Measurements from ENCODE around the gene CPD. TPM values are rescaled to one million over a fixed set of nuclear protein-coding genes. Genes with fewer than 3 reads are reported as not detected.
A peak's percentile ranks its signal among the peaks of the same experiment; 100 is the strongest.
"Not testable (repeated sequence)": the region's sequence is repeated elsewhere in the genome, so short reads cannot be mapped to it uniquely, and the experiment has no call there.

CPD gene
- 10 to 100 TPM; 37.7 to 66.1 TPM for total RNA-seq

DNA sequence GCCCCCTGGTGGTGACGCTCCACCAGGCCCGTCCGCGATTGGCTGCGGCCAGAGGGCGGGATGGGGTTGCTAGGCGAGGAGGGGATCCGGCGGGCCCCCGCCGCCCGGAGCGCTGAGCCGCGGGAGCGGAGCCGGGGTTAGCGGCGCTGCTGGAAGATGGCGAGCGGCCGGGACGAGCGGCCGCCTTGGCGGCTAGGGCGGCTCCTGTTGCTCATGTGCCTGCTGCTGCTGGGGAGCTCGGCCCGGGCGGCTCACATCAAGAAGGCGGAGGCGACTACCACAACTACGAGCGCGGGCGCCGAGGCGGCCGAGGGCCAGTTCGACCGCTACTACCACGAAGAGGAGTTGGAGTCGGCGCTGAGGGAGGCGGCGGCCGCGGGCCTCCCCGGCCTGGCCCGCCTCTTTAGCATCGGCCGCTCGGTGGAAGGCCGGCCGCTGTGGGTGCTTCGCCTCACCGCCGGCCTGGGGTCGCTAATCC, at the start of gene CPD:
TSS of gene CPD (plus strand) at position 103 of the 478 bp plus-strand sequence. CDS start at position 157, 54 bp downstream.
- ATAC-seq (peak; percentile 85 to 89), DNase-seq (ENCODE audit: low spot score in 2 of 2) (peak; percentile 97 to 99)
- Mint-ChIP-seq H3K9me3 (peaks cover 4 to 5% of the 10 kb centered on the region in 2 donors), H3K36me3 (peaks cover 8 to 21% of the 10 kb centered on the region in 2 donors), H3K27ac (peak within 1 kb of the TSS; percentile 92)

DNA sequence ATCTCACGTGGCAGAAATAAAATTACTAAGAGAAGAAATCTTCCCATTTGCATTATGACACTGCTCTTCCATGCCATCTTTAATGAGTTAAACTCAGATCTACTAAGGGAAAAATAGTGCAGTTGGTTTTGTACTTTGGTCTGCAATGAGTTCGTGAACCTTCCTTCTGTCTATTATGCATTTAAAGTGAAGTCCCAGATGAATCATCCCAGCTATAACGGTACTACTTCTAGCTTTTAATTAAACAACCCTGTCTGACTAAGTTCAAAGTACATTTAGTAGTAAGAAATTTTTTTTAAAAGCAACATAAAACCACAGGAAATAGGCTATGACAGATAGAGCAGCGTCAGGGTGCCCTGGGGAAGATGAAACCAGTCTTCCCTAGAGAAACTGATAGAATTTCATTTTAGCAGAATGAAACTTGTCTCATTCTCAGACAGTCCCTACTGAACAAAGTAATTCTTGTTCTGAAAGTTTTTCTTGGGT, 46.6 kb upstream of the CPD start:
- H3K27ac Mint-ChIP-seq = peak overlapping the region; percentile 69 to 78

DNA sequence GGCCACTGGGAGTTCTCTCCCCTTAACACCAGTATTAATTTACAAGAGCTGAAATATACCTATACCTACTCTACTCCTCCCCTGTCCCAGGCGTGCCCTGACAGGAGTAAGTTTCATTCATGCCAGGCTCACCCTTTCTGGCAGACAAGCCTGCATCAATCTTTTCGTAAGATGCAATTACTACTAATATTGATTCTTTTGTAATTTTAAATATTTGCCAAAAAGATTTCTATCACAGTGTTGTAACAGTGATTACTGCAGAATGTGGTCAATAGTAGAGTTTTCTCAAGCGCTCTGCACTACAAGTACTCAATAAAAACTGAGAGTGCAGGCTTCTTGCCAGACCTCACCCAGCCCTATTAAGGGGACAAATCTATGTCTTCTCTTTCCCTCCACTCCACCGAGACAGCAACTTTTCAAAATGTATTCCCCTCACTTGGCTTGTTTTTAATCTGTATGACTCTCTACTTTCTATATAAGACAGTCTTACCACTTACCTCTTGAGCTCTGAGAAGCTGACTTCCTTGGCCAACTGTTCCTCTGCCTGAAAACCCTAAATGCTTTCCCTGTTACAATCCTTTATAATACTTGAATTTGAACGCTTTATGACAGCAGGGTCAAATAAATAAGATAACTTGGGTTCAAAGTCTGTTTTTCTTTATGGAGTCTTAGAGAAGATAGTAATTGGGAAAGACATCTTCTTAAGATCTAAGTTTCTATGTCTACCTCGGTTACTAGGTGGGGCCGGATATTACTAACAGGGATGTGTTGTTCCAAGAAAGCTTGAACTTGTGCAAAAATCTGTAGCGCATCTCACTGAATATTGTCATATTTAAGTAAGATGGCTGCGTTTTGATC, 45.0 kb upstream of the CPD start, which contains the start of gene TMIGD1:
TSS of gene TMIGD1 (minus strand) at position 555 of the 858 bp plus-strand sequence. CDS start 1,924 bp downstream, outside the sequence.
- ATAC-seq = no peak
- Mint-ChIP-seq H3K27ac (peak within 1 kb of the TSS; percentile 78 to 82), H3K9me3 (peaks cover 0 to 7% of the 10 kb centered on the region in 2 donors), H3K36me3 (no peaks in the 10 kb centered on the region)
- DNase-seq (ENCODE audit: low spot score in 2 of 2) = no peak

More for the DNA sequence above, 46.6 kb upstream of the CPD start:
- peak; percentile 94 to 96 for ATAC-seq
- peak in 1 of 2 donors; percentile 29 for DNase-seq (ENCODE audit: low spot score in 2 of 2)
- H3K36me3 Mint-ChIP-seq = no peaks in the 10 kb centered on the region
- H3K9me3 Mint-ChIP-seq = peaks cover 0 to 7% of the 10 kb centered on the region in 2 donors

DNA sequence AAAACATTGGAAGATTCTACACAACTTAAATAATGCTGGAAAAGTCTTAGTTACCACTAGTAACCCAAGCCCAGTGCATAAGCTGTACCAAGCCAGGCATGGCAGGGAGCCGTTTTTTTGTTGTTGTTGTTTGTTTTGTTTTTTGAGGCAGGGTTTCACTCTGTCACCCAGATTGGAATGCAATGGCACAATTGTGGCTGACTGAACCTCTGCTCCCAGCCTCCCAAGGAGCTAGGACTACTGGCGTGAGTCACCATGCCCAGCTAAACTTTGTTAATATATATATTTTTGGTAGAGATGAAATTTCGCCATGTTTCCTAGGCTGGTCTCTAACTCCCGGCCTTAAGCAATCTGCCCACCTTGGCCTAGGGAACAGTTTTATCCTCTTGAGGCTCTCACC, 44.3 kb upstream of the CPD start:
- DNase-seq (ENCODE audit: low spot score in 2 of 2) (no peak), ATAC-seq (no peak)
- Mint-ChIP-seq H3K36me3 (no peaks in the 10 kb centered on the region), H3K27ac (no peak overlapping the region), H3K9me3 (peaks cover 0 to 7% of the 10 kb centered on the region in 2 donors)

DNA sequence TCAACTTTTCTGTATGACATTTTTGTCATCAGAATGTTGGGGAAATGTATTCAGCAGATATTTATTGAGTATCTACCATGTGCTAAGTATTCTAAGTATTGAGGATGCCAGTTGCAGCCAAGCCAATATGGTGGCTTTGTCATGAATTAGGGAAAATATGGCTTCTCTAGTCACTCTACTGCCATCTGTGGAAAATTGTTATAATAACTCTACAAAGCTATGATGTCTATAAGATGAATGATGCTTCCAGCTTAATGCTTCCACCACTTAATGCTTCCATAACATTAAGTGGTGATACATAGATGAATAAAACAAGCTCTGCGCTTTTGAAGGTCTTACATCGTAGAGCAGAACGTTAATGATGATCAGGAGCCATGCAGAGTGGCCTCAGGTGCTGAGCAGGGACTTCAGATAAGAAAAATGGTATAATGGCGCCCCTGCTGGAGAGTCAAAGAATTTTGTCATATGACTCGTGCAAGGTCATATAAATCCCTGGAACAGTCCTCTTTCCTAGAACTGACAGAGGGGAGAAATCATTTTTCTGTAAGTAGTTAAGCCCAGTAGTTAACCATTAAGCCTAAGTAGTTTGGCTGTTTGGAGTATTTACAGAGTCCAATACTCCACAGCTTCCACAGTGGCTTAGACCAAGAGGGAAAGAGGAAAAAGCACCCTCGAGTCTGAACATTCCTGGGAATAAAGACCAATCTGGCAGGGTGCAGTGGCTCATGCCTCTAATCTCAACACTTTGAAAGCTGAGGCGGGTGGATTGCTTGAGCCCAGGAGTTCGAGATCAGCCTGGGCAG, 42.2 kb upstream of the CPD start:
- Mint-ChIP-seq H3K36me3 (no peaks in the 10 kb centered on the region), H3K9me3 (peaks cover 0 to 7% of the 10 kb centered on the region in 2 donors), H3K27ac (no peak overlapping the region)
- ATAC-seq = peak; percentile 14 to 25
- peak in 1 of 2 donors; percentile 71 for DNase-seq (ENCODE audit: low spot score in 2 of 2)

DNA sequence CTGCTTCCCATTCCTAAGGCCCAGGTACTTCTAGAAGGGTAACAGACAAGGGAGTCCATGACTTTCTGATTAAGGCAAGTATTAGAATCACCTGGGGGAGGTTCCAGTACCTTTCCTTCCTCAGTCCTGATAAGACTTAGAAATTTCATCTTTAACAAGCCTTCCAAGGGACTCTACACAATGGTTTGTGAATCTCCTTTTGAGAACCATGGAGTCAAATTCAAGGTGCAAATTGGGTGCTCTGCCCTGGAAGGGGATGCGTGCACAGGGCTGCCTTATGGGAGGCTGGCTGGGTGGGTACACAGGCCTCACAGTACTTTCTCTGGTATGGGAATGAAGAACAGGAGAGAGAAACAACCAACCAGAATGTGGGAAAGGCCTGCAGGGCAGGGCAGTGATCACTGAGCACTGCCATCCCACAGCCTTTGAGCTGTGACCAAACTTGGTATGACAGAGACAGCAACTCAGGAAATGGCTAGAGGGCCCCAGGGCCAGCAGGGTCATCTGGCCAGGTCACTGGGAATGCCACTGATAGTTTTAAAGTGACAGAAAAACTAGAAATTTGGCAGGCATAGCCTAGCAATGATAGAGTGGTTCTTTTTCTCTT, 41.2 kb upstream of the CPD start:
- Mint-ChIP-seq H3K36me3 (no peaks in the 10 kb centered on the region), H3K27ac (no peak overlapping the region), H3K9me3 (peaks cover 0 to 7% of the 10 kb centered on the region in 2 donors)
- ATAC-seq (no peak), DNase-seq (ENCODE audit: low spot score in 2 of 2) (no peak)

DNA sequence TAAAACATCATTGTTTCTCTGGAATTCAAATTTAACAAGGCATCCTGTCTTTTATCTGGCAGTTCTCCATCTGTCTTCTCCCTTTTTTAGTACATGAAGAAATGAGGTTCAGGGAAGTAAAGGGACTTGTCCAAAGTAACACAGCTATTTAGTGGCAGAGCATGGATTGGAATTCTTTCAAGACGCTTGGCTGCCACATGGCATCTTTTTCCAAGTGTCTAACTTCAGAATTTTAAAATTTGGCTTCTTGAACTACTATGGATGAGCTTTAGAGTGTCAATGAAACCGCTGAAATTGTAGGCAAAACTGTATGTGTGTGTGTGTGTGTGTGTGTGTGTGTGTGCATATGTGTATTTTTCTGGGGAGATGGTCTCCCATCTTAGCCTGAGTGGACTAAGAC, 39.6 kb upstream of the CPD start:
- no peaks in the 10 kb centered on the region for H3K36me3 Mint-ChIP-seq
- DNase-seq (ENCODE audit: low spot score in 2 of 2) (no peak), ATAC-seq (no peak)

DNA sequence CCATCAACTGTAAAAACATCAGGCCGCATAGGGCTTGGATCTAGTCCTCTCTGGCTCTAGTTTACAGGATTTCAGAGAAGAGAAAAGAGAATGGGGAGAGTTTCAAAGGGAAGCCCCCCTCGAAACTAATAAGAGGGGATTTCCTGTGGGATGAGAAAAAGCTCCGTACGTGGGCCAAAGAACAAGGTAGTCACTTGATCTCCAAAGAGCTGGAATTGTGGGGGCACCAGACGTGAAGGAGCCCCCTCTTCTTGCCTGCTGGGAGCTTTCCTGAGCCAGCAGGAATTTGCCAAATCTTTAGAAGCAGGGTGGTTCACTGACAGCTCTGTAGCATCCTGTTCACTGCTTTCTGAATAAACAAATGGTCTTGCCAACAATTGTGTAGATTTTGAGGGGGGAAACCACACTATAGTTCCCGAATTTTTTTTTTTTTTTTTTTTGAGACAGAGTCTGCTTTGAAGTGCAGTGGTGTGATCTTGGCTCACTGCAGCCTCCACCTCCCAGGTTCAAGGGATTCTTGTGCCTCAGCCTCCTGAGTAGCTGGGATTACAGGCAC, 37.8 kb upstream of the CPD start:
- Mint-ChIP-seq H3K27ac (no peak overlapping the region), H3K9me3 (peaks cover 0 to under 1% of the 10 kb centered on the region in 2 donors), H3K36me3 (no peaks in the 10 kb centered on the region)
- no peak for DNase-seq (ENCODE audit: low spot score in 2 of 2)
- no peak for ATAC-seq

More for the DNA sequence above, 39.6 kb upstream of the CPD start:
- H3K27ac Mint-ChIP-seq = no peak overlapping the region
- peaks cover 0 to 7% of the 10 kb centered on the region in 2 donors for H3K9me3 Mint-ChIP-seq

DNA sequence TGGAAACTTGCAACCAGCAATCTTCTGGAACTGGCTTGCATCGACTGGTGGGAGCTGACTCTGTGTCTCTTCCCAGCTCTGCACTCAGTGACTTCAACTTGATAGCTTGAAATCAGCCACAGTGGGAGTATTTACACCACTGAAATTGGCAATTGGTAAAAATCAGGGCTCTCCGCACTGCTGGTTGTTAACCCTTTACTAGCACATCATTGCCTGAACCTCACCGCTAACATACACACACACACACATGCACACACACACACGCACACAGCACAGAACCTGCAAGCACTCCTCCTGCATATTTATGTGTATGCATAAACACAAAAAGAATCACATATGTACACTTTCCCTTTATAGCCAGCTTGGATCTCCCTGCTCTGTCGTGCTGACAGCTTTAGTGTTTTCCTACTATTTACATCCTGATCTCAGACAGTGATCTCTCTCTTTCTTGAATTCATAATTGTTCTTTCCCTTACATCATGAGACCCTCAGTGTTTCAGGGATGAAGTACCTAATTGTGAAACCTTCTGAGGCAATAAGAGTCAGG, 37.0 kb upstream of the CPD start:
- no peak for ATAC-seq
- H3K36me3 Mint-ChIP-seq = no peaks in the 10 kb centered on the region
- DNase-seq (ENCODE audit: low spot score in 2 of 2) = no peak
- H3K9me3 Mint-ChIP-seq = no peaks in the 10 kb centered on the region
- H3K27ac Mint-ChIP-seq = no peak overlapping the region

DNA sequence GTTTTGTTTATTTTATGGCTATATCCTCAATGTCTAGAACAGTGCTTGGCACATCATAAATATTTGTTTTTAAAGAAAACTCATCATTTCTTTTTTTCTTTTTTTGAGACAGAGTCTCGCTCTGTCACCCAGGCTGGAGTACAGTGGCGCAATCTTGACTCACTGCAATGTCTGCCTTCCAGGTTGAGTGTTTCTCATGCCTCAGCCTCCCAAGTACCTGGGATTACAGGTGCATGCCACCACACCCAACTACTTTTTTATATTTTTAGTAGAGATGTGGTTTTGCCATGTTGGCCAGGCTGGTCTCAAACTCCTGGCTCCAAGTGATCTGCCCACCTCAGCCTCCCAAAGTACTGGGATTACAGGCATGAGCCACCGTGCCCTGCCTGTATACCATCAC, 35.5 kb upstream of the CPD start:
- H3K27ac Mint-ChIP-seq; H3K36me3 Mint-ChIP-seq; ATAC-seq; H3K9me3 Mint-ChIP-seq; DNase-seq (ENCODE audit: low spot score in 2 of 2): not testable (repeated sequence)

DNA sequence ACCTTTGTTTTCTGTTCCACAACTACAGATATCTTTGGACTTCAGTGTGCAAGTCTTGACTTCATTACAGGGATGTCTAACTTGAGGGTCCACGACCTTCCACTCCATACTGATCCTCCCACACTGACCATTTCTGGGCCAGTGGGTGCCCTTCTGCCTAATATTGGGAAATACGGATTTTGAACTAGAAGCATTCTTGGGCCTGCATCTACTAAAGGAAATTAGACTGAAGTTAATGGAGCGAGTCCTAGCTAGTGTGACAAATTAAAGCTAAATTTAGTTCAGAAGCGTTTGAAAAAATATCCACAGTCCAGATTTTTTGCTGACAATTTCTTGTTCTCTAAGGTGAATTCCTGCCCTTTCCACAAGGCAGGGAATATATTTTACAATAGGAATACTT, 34.9 kb upstream of the CPD start:
- no peak for DNase-seq (ENCODE audit: low spot score in 2 of 2)
- ATAC-seq = no peak
- H3K27ac Mint-ChIP-seq = no peak overlapping the region
- H3K9me3 Mint-ChIP-seq = no peaks in the 10 kb centered on the region
- no peaks in the 10 kb centered on the region for H3K36me3 Mint-ChIP-seq

DNA sequence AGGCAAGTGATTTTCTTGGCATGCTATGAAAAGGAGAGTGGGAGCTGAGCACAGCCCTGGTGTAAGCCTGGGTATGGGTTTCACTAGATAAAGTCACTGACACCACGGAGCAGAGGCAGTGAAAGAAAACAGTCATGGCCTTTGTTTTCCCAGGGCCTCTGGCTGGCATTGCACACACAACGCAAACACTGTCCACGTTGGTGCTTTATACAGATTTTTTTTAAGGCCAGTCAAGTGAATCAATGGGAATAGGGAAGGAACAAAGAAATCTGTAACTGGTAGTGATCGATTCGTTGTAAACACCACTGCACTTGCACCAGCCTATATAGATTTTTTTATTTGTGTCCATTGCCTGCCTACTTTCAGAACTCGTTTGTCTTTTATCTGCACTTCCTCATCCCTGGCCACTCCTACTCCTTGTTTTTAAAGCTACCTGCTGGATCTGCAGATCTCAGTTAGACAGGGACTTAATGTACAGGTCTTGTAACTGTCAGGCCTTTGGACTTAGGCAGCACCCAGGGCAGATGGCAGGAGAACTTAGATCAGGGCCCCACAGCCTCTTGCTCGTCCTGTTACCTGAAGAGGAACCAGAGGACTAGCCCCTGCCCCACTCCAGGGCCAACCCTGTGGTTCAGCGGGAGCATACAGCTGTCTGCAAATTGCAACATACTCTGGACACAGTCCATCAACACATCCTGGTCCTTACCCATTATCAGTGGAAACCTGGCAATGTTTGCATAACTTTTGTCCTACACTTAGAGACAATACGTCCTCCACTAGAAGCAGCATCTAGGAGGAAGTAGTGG, 34.2 kb upstream of the CPD start:
- no peak overlapping the region for H3K27ac Mint-ChIP-seq
- DNase-seq (ENCODE audit: low spot score in 2 of 2) (no peak), ATAC-seq (no peak)
- no peaks in the 10 kb centered on the region for H3K36me3 Mint-ChIP-seq
- no peaks in the 10 kb centered on the region for H3K9me3 Mint-ChIP-seq

DNA sequence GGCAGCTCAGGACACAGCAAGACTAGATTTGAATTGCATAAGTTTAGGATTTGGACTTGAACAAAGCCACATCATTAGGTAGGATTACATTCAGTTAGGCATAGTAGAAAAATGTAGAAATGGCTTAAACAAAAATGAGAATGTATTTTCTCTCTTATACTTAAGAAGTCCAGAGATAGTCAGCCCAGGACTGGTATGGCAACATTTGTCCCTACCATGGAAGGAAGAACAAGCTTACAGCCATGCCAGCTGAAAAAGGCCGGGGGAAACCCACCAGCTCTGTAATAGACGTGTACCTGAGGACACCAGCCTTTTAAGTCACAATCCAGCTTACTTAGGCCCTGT, 33.7 kb upstream of the CPD start:
- no peak for DNase-seq (ENCODE audit: low spot score in 2 of 2)
- Mint-ChIP-seq H3K36me3 (no peaks in the 10 kb centered on the region), H3K27ac (no peak overlapping the region), H3K9me3 (no peaks in the 10 kb centered on the region)
- ATAC-seq = no peak

DNA sequence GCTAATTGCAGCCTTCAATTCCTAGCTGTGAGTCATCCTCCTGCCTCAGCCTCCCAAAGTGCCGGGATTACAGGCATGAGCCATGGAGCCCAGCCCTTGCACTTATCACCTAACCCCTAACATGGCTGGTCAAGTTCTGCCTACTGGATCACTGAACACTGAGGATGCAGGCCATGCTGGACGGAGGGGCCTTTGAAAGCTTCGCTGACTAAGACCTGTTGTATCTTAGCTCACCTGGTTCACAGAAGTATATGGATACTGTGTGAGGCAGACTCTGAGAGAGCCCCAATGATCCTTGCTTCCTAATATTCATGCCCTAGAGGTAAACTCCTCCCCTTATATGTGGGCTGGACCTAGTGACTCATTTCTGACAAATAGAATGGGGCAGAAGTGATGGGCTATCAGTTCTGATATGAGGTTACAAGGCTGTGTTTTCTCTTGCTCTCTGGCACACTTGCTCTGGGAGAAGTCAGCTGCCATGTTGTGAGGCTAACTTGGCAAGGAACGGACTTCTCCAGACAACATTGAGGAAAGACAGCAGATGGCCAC, 33.1 kb upstream of the CPD start:
- Mint-ChIP-seq H3K27ac (no peak overlapping the region), H3K36me3 (no peaks in the 10 kb centered on the region), H3K9me3 (no peaks in the 10 kb centered on the region)
- ATAC-seq (peak; percentile 89 to 93), DNase-seq (ENCODE audit: low spot score in 2 of 2) (peak in 1 of 2 donors; percentile 36)

DNA sequence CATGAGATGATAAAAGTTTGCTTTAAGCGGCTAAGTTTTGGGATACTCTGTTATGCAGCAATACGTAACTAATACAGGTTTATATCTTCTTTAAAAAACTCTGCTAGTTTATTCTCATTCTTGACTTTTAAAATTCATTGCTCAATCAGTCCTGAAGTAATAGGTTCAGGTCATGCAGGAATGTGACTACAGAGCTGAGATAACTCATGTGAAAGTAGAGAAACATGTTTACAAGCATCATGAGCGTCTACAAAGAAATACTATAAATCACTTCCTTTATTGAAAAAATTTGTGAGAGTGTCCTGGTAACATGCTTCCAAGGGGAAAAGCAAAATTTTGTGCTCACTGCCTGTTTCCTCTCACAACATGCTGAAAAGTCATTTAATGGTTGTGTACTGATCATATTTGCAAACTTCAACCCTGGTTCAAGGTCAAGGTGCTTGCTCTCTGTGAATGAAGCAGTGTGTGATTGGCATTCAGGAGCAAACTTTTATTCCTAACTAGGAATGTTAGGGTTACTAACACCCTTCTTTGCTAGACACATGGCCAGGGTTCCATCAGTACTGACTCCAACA, 32.4 kb upstream of the CPD start:
- DNase-seq (ENCODE audit: low spot score in 2 of 2) (no peak), ATAC-seq (no peak)
- Mint-ChIP-seq H3K36me3 (no peaks in the 10 kb centered on the region), H3K9me3 (peaks cover 0 to 2% of the 10 kb centered on the region in 2 donors), H3K27ac (no peak overlapping the region)

All from activated naive CD4-positive, alpha-beta T cell treated with anti-CD3 and anti-CD28 coated beads, Interleukin-2, amount 50 U/mL, for 72 hours (primary cell).